MM.1S (cell line): Measurements from ENCODE around the gene PXMP4.

Experiments used
- CTCF ChIP-seq: fragments of 300-600 bp; sonication (generic); IDR thresholded peaks from 2 replicates; pipeline ENCODE4 v1.5.1; 2016; ENCODE audit warnings: antibody characterized with exemption, low read length, mixed read lengths
- EZH2 ChIP-seq: fragments of 300-600 bp; sonication (generic); optimal IDR thresholded peaks from 2 replicates; pipeline ENCODE3; 2017; ENCODE audit warnings: low read depth, mild to moderate bottlenecking, antibody characterized with exemption, low read length, mixed read lengths
- EZH2phosphoT487 ChIP-seq: fragments of 300-600 bp; sonication (generic); IDR thresholded peaks from 2 replicates; pipeline ENCODE4 v1.6.1; 2018; ENCODE audit warnings: antibody characterized with exemption, low read length

GRCh38 chr20:33653900-33654596 is 66.1 kb downstream of the PXMP4 start:
- TF ChIP-seq CTCF (no peak), EZH2phosphoT487 (no peak), EZH2 (no peak)
